Osteoblast (primary cell): ENCODE measurements around the gene KAT2A. TPM values are rescaled to one million over a fixed set of nuclear protein-coding genes. Genes with fewer than 3 reads are reported as not detected.

Experiments used
- DNase-seq: peaks from one replicate; pipeline ENCODE4 v3.0.0; 2011; ENCODE audit warnings: low spot score, mixed read lengths; ENCODE audit not compliant: insufficient read length; ENCODE audit errors: missing footprints
- H2AFZ ChIP-seq: 2 replicates; pipeline ENCODE4 v1.6.0; 2011; ENCODE audit warnings: mild to moderate bottlenecking, low read length
- H3K27ac ChIP-seq: 2 replicates; pipeline ENCODE4 v1.5.1; 2011; ENCODE audit warnings: mild to moderate bottlenecking, low read depth, low read length, moderate library complexity
- H3K27me3 ChIP-seq: 2 replicates; pipeline ENCODE4 v1.6.0; 2012; ENCODE audit warnings: mild to moderate bottlenecking, control low read depth, inconsistent platforms, low read length, moderate library complexity; ENCODE audit not compliant: insufficient read depth
- H3K36me3 ChIP-seq: 2 replicates; pipeline ENCODE4 v1.5.1; 2011; ENCODE audit warnings: mild to moderate bottlenecking, low read length, control low read depth, moderate library complexity; ENCODE audit not compliant: insufficient read depth
- H3K4me1 ChIP-seq: 2 replicates; pipeline ENCODE4 v1.5.1; 2011; ENCODE audit warnings: mild to moderate bottlenecking, low read length, control low read depth, moderate library complexity; ENCODE audit not compliant: insufficient read depth
- H3K4me2 ChIP-seq: 2 replicates; pipeline ENCODE4 v1.6.0; 2011; ENCODE audit warnings: mild to moderate bottlenecking, low read length; ENCODE audit not compliant: insufficient read depth
- H3K4me3 ChIP-seq: fragments of 200-600 bp; sonication (generic); 3 replicates; pipeline ENCODE4 v1.5.1; 2012; ENCODE audit warnings: mild to moderate bottlenecking, low read length, inconsistent platforms; ENCODE audit not compliant: insufficient read depth
- H3K79me2 ChIP-seq: 2 replicates; pipeline ENCODE4 v1.6.0; 2012; ENCODE audit warnings: mild to moderate bottlenecking, low read length, control low read depth, inconsistent platforms; ENCODE audit not compliant: insufficient read depth
- H3K9me3 ChIP-seq: 2 replicates; pipeline ENCODE4 v1.5.1; 2011; ENCODE audit warnings: low read depth, low read length, control low read depth
- H4K20me1 ChIP-seq: 2 replicates; pipeline ENCODE4 v1.6.0; 2012; ENCODE audit warnings: mild to moderate bottlenecking, low read length, control low read depth; ENCODE audit not compliant: insufficient read depth
- total RNA-seq: library from RNA; depleted of rRNA; stranded (reverse); fragments of >200 nt; gene quantifications from 2 replicates; pipeline ENCODE4 v1.2.3, GENCODE V29; 2012
- TF ChIP-seq, protein P1 (sequence below): IDR thresholded peaks from 2 replicates; pipeline ENCODE4 v1.5.1; 2011; ENCODE audit warnings: mild to moderate bottlenecking, low read depth, low read length, moderate library complexity; ENCODE audit errors: extremely low read depth

The KAT2A gene
- total RNA-seq, 1 donor = 9.0 TPM

DNA sequence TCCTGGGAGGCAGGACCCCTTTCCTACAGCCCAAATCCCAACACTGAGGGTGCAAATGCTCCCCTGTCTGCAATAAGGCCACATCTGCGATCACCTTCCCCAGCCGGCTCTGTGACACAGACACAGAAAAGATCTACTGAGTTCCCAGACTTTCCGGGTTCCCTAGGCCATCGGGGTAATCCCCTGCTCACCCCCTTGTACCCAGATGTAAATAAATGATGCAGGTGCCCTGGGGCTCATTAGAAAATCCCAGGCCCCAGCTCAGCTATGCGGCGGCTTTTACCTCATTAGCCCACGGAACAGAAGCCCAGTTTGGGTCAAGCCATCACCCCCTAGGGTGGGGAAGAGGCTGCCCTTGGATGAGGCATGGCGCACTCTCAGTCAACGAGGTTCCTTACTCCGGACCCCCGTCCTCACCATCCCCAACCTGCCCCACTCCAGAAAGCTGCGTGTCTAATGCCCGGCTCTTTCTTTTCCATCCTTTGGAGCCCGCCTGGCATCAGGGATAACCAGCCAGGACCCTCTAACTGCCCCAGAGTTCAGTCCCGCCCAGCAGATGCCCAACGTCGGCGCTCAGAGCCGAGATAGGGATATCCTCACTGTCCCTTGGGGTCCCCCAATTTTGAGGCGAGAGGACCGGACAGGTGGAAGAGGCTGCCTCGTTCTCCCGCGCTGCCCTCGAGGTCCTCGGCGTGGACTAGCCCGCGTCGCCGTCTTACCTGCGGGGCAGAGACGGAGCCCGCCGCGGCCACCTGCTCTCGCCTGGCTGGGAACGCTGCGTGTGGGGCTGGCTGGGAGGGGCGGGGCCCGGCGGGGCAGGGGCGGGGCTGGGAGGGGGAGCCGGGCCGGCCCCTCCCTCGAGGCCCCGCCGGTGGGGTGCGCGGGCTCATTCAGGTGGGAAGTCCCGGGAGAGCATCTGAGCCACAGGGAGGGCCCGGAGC, 23.2 kb downstream of the KAT2A start, which contains the start of gene ZNF385C:
TSS of gene ZNF385C (minus strand) at position 783 of the 941 bp plus-strand sequence. CDS start 35,417 bp downstream, outside the sequence.
- no peaks in the 10 kb centered on the region for H3K79me2 ChIP-seq

DNA sequence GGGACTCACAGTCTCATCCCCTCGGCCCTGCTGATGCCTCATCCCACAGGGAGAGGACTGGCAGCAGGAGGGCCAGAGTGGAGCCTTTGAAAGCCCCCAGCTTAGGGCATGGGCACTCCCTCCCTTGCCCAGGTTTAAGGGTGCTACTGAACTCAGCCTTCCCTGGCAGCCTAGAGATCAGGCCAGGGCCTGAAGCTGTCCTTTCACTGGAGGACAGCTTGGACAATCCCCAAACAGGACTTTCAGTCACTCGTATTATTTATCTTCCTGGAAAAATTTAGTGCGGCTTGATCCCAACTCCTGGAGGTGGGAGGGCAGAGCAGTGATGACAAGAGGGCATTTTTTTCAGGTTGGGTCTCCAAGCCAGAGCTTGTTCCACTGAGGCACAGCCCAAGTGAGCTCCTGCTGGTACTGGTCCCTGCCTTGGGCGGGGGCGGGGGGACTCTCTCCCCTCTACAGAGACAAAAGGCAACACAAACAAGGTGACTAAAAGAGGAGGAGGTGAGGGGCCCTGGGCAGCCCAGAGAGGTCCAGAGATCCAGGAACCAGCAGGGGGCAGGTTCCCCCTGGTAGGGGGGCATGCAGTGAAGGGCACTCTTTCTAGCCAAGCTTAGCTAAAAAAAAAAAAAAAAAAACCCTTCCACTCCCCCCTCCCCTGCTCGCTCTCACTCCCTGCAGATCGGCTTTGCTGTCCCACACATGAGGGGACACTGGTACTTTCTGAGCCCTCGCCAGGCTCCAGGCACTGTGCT, 24.6 kb downstream of the KAT2A start:
- Histone ChIP-seq H2AFZ (no peak overlapping the region), H3K36me3 (no peaks in the 10 kb centered on the region)

More for the DNA sequence above, 23.2 kb downstream of the KAT2A start, which contains the start of gene ZNF385C:
- Histone ChIP-seq H3K27me3 (peaks cover 21% of the 10 kb centered on the region), H3K9me3 (no peaks in the 10 kb centered on the region), H3K4me2 (no peak within 1 kb of the TSS), H3K4me1 (no peaks in the 10 kb centered on the region), H2AFZ (no peak within 1 kb of the TSS), H4K20me1 (no peaks in the 10 kb centered on the region), H3K27ac (no peak within 1 kb of the TSS), H3K4me3 (no peak within 1 kb of the TSS), H3K36me3 (no peaks in the 10 kb centered on the region)
- no peak for DNase-seq
- TF ChIP-seq, protein P1, sequence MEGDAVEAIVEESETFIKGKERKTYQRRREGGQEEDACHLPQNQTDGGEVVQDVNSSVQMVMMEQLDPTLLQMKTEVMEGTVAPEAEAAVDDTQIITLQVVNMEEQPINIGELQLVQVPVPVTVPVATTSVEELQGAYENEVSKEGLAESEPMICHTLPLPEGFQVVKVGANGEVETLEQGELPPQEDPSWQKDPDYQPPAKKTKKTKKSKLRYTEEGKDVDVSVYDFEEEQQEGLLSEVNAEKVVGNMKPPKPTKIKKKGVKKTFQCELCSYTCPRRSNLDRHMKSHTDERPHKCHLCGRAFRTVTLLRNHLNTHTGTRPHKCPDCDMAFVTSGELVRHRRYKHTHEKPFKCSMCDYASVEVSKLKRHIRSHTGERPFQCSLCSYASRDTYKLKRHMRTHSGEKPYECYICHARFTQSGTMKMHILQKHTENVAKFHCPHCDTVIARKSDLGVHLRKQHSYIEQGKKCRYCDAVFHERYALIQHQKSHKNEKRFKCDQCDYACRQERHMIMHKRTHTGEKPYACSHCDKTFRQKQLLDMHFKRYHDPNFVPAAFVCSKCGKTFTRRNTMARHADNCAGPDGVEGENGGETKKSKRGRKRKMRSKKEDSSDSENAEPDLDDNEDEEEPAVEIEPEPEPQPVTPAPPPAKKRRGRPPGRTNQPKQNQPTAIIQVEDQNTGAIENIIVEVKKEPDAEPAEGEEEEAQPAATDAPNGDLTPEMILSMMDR = no peak

DNA sequence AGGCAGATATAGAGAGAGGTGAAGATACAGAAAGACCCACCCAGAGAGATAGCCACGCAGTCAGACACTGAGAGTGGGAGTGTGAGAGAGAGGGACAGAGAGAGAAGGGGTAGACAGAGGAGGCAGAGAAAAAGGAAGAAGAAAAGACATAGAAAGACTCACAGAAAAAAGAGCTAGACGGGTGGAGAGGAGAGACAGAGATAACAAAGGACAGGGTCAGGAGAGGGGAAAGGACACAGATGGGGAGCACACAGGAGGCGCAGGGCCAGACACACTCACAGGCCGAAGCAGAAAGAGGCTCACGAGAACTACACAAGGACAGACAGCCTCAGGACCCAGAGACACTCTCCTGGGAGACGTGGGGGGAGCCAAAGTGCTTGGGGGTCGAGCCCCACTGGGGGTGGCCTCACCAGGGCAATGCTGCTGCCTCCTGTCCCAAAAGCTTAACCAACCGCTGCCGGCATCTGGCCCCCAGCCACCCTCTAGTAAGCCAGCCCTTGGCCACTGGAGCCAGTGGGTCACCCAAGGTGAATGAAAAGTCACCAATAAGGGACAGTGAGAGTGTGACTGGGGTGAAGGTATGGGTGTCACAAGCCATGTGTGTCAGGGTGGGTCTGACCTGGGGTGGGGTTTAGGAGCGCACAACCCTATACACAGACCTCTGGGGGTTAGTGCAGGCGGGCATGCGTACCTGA, 26.6 kb downstream of the KAT2A start:
- H3K79me2 ChIP-seq = no peaks in the 10 kb centered on the region
- no peak overlapping the region for H3K4me2 ChIP-seq
- H3K27ac ChIP-seq = no peak overlapping the region
- H3K4me3 ChIP-seq = no peak overlapping the region
- H3K36me3 ChIP-seq = no peaks in the 10 kb centered on the region
- no peaks in the 10 kb centered on the region for H3K4me1 ChIP-seq
- H3K27me3 ChIP-seq = peaks cover 40% of the 10 kb centered on the region
- no peak overlapping the region for H2AFZ ChIP-seq
- DNase-seq = no peak
- H4K20me1 ChIP-seq = no peaks in the 10 kb centered on the region
- H3K9me3 ChIP-seq = no peaks in the 10 kb centered on the region
- TF ChIP-seq, protein P1 = no peak

More for the DNA sequence above, 24.6 kb downstream of the KAT2A start:
- H3K4me3 ChIP-seq = no peak overlapping the region
- H3K4me1 ChIP-seq = no peaks in the 10 kb centered on the region
- H4K20me1 ChIP-seq = no peaks in the 10 kb centered on the region
- H3K27ac ChIP-seq = no peak overlapping the region
- TF ChIP-seq, protein P1 = no peak
- H3K9me3 ChIP-seq = no peaks in the 10 kb centered on the region
- no peaks in the 10 kb centered on the region for H3K79me2 ChIP-seq
- peaks cover 30% of the 10 kb centered on the region for H3K27me3 ChIP-seq
- DNase-seq = no peak
- H3K4me2 ChIP-seq = no peak overlapping the region
